GM19452 (cell line): Measurements from ENCODE around the gene NCLN.
"Not testable (repeated sequence)": the region's sequence is repeated elsewhere in the genome, so short reads cannot be mapped to it uniquely, and the experiment has no call there.

Source experiments
- ATAC-seq: cut with Tn5 transposase; IDR thresholded peaks from one replicate; pipeline ENCODE4 v1.9.1; 2021; ENCODE audit not compliant: unreplicated experiment

NCLN gene

DNA sequence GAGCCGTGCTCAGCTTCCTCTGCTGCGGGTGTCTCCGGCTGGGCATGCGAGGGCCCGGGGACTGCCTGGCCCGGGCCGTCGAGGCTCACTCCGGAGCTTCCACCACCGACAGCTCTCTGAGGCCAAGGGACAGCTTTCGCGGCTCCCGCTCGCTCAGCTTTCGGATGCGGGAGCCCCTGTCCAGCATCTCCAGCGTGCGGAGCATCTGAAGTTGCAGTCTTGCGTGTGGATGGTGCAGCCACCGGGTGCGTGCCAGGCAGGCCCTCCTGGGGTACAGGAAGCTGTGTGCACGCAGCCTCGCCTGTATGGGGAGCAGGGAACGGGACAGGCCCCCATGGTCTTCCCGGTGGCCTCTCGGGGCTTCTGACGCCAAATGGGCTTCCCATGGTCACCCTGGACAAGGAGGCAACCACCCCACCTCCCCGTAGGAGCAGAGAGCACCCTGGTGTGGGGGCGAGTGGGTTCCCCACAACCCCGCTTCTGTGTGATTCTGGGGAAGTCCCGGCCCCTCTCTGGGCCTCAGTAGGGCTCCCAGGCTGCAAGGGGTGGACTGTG is 5.9 kb upstream of the NCLN start:
- no peak for ATAC-seq

DNA sequence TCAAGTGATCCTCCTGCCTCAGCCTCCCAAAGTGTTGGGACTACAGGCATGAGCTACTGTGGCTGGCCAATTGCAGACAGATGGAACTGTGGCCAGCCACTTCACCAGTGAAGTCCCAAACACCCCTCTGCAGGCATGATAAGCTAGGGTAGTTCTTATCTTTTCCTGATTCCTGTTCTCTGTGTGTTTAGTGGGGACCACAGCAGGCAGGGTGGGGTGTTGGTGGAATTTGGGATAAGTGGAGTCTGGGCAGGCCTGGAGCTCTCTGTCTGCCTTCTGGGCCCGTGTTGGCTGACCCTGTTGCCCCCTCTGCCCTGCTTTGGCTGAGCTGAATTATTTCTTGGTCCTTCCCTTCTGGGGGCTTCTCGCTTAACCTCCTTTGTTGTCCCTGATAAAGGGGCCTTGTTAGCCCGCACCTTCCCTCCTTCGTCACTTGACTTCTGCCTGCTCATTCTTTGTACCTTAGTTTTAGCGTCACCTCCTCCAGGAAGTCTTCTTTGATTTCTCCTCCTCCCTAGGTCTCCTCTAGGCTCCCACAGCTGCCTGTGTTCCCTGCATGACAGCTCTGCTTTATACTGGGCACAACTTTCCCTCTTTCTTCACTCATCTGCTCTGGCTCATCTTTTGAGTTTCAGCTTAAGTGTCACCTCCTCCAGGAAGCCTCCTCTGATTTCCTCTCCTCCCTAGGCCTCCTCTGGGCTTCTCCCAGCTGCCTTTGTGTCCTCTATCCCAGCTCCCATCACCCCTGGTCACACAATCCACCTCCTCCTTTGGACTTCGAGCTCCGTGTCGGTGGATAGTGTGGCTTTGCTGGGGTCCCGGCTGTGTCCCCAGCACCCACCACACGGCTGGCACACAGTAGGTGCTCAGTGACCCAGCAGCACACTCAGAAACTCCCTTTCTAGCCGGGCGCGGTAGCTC is 1.7 kb upstream of the NCLN start:
- ATAC-seq, result no peak

- peak; percentile 24 for ATAC-seq
These were observed 776 bp upstream of the NCLN start for GRCh38 chr19:3184847-3185460.

DNA sequence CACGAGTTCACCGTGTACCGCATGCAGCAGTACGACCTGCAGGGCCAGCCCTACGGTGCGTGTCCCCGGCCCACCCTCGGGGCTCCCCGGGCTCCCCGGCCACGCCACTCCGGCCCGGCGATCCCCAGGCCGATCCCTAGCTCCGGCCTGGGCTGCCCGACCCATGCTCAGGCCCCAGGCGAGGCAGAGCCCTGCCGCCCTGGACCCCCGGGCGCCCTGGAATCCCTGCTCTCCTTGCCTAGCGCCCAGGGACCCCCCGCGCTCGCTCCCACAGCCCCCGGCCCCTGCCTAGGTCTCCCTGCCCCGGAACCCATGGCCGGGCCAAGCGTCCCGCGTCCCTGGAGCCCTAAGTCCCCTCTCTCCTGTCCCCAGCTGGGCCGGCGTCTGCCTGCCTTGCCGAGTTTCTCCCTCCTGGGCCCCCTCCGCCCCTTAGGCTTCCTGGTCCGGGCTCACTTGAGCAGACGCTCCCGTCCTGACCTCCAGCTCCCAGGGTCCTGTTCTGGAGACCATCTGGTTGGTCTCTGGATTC is 494 bp downstream of the NCLN start:
- ATAC-seq, result no peak

DNA sequence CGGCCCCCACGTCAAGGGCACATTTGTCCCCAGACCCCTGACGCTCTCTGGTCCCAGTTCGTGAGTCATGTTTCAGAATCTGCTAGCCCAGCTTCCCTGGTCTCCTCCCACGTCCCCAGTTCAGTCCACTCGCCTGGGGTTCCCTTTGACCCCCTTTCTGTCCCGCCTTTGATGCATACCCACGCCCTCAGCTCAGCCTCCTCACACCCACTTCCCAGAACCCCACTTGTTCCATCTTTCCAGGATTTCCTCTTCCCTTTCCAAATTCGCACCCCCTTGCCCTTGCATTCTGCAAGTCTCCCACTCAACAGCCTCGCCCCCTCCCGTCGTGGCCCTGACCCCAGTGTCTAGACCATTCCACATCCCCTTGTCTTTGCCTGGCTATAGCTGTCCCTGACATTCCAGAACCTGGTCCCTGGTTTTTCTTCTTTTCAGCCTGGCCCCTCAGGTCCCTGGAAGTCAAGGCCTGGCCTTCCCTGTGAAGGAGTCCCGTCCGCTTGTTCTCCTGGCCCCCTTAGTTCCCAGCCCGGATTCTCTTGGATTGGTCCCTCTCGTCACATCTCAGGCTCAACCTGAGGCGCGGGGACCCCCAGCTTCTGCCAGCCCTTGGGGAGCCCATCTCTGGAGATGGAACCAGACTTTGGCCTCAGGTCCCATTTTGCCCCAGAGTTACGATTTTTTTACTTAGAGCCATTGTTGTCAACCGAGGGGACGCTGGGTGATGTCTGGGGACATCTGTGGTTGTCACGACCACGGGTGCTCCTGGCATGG is 1.3 kb downstream of the NCLN start:
- ATAC-seq, result no peak

- no peak for ATAC-seq
These were observed 2.2 kb downstream of the NCLN start for GRCh38 chr19:3187662-3188511.

DNA sequence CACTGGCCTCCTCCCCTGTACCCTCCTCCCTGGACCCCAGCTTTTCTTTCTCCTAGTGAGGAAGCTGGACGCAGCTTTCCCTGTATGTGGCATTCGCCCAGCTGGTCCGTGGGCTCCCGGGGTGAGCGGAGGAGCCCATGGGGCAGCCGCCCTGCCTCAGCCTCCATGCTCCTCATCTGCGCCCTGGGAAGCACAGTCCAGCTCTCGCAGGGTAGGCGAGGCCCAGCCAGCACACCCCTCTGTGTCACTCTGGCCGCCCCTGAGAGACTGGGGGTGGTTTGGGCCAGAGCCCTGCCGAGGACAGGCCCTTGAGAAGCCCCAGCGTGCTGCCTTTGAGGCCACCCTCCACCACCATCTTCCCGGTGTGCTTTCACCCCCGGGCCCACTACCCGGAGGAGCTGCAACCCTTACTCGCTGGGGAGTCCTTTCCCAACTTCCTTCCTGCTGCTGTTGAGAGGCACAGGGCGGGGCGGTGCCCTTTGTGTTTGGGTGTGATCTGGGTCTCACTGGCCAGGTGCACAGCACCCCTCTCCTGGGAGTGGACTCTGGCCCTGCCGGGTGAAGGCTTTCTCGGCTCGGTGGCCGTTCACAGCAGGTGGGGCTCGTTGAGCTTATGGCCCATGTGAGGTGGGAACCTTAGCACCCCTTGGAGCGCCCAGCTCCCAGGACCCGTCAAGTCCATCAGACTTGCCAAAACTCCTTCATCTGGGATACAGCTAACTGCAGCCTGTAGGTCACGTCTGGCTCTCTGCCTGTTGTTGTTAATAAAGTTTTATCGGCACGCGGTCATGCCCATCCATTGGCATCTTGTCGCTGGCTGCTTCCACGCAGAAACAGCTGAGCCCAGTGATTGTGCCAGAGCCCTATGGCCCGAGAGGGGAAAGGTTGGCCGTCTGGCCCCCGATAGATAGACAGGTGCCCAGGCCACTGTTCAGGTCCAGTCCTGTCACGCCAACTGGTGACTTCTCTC is 3.2 kb downstream of the NCLN start:
- ATAC-seq, result no peak

DNA sequence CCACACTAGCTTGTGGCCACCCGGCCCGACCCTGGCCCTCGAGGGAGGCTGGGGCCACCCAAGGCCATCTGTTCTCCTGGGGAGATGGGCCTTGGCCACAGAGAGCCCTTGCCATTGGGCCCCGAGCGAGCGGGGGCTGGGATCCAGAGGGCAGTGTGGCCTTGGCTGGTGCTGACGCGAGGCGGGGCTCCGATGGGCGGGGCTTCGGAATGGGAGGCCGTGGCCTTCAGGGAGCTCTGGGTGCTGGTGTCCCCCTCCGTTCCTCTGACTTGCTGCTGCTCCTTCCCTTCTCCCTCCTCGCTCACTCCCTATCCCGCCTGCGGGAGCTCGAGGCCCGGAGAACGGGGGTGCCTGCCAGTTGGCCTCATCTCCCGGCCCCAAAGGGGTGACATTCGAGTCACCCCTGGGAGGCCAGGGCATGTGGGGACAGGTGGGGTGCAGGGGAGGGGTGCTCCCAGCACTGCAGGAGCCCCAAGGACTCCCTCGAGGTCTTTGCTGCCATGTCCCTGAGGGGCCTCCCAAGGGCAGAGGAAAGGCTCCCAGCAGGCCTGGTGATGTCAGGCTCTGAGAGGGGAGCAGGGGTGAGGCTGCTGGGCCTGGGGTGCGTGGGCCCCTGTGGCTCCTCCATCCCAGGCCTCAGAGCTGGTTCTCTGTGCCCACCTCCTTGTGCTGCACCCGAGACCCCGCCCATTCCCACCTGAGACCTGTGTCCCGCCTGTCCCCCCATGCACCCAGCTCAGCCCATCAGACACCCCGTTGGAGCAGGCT is 4.2 kb downstream of the NCLN start:
- no peak for ATAC-seq

DNA sequence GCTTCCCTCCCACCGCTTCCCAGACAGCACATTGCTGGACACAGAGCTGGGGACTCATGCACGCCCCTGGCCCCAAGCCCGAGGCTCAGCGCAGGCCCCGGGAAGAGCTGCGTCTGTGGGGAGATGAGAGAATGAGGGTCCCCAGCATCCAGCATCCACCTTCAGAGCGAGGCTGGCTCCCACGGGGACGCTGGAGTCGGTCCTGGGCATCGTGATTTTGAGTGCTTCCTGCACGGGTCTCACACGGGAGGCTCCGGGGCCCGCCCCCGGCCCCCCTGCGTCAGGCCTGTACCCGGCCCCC is 4.7 kb downstream of the NCLN start:
- ATAC-seq, result no peak

DNA sequence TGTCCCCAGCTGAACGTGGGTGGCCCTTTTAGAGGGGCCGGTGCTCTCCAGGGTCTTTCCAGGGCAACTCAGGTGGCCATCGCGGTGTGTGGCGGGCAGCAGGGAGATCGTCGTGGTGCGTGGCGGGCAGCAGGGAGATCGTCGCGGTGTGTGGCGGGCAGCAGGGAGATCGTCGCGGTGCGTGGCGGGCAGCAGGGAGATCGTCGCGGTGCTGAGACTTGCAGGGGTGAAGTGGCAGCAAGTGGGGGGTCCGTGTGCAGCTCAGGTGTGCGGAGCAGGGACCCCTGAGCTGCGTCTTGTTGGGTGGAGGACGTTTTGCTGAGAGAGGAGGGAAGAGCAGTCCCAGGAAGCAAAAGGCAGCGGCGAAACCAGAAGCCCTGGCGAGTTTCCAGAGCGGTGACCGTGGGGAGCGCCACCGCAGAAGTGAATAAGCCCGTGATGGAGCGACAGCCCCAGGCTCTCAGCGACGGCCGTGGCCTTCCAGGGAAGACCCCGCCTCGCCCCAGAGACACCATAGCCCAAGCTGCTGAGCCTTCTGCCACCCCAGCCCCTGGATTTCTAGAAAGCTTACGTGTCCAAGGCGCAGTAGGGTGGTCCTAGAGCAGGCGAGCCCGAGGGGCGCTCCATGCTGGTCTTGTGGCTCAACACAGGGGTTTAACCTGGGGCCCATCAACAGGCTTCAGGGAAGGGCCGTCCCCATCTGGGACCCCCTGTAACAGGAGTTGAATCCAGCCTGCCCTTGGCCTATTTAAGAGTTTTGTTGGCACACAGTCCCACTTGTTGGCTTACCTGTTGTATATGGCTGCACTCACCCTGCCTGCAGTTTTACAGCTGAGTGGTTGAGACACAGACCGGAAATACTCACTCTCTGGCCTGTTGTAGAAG is 5.4 kb downstream of the NCLN start:
- no peak for ATAC-seq

GRCh38 chr19:3191806-3192104 is 6.0 kb downstream of the NCLN start:
- ATAC-seq, result not testable (repeated sequence)

GRCh38 chr19:3192228-3192635 is 6.5 kb downstream of the NCLN start:
- ATAC-seq, result no peak

- ATAC-seq, result no peak
These were observed 7.0 kb downstream of the NCLN start for GRCh38 chr19:3192684-3193083.

- no peak for ATAC-seq
These were observed 7.8 kb downstream of the NCLN start for GRCh38 chr19:3193256-3194105.

- ATAC-seq, result no peak
These were observed 8.7 kb downstream of the NCLN start for GRCh38 chr19:3194106-3195087.
